OCI-LY3 (cell line): Measurements from ENCODE around the gene CHD5.

Experiments
- H2AFZ ChIP-seq: fragments of 200-600, 300-600 bp; shearing (Covaris generic); 2 replicates; pipeline ENCODE4 v1.6.0; 2014; ENCODE audit warnings: antibody characterized with exemption, low read depth, low read length
- H3K27ac ChIP-seq: fragments of 200-600, 300-600 bp; sonication (generic); 2 replicates; pipeline ENCODE4 v1.5.1; 2014; ENCODE audit warnings: mild to moderate bottlenecking, low read length, moderate library complexity, mixed read lengths
- H3K27me3 ChIP-seq: fragments of 200-600, 300-600 bp; sonication (generic); 2 replicates; pipeline ENCODE4 v1.6.1; 2014; ENCODE audit warnings: low read depth, low read length, mixed read lengths
- H3K36me3 ChIP-seq: fragments of 200-600, 300-600 bp; sonication (generic); replicated peaks from 2 replicates; pipeline ENCODE3; 2014; ENCODE audit warnings: low read depth, low read length, mixed read lengths
- H3K4me1 ChIP-seq: fragments of 300-600, 200-600 bp; sonication (generic); 2 replicates; pipeline ENCODE4 v1.6.1; 2014; ENCODE audit warnings: low read length, mixed read lengths
- H3K4me2 ChIP-seq: fragments of 200-600, 300-600 bp; sonication (generic); 2 replicates; pipeline ENCODE4 v1.6.1; 2014; ENCODE audit warnings: low read length, mixed read lengths
- H3K4me3 ChIP-seq: fragments of 300-600, 200-600 bp; sonication (generic); 2 replicates; pipeline ENCODE4 v1.5.1; 2014; ENCODE audit warnings: antibody characterized with exemption, mild to moderate bottlenecking, low read length, moderate library complexity
- H3K79me2 ChIP-seq: fragments of 300-600, 200-600 bp; shearing (Covaris generic); 2 replicates; pipeline ENCODE4 v1.6.1; 2014; ENCODE audit warnings: mild to moderate bottlenecking, low read length, mixed read lengths
- H3K9ac ChIP-seq: fragments of 300-600, 200-600 bp; shearing (Covaris generic); 2 replicates; pipeline ENCODE4 v1.6.0; 2014; ENCODE audit warnings: mild to moderate bottlenecking, low read length, moderate library complexity
- H3K9me3 ChIP-seq: fragments of 200-600, 300-600 bp; shearing (Covaris generic); 2 replicates; pipeline ENCODE4 v1.6.1; 2014; ENCODE audit warnings: low read length, mixed read lengths; ENCODE audit not compliant: insufficient read depth
- H4K20me1 ChIP-seq: fragments of 200-600, 300-600 bp; sonication (generic); 2 replicates; pipeline ENCODE4 v1.6.1; 2016; ENCODE audit warnings: low read length, mixed read lengths; ENCODE audit not compliant: insufficient read depth
- EZH2phosphoT487 ChIP-seq: fragments of 200-600 bp; shearing (Covaris generic); IDR thresholded peaks from 2 replicates; pipeline ENCODE4 v1.6.1; 2018; ENCODE audit warnings: antibody characterized with exemption, mixed run types, low read depth
- TF ChIP-seq, protein P1 (sequence below): fragments of 200-600, 300-600 bp; sonication (generic); IDR thresholded peaks from 2 replicates; pipeline ENCODE4 v1.5.1; 2014; ENCODE audit warnings: antibody characterized with exemption, low read length, low read depth

CHD5 gene

DNA sequence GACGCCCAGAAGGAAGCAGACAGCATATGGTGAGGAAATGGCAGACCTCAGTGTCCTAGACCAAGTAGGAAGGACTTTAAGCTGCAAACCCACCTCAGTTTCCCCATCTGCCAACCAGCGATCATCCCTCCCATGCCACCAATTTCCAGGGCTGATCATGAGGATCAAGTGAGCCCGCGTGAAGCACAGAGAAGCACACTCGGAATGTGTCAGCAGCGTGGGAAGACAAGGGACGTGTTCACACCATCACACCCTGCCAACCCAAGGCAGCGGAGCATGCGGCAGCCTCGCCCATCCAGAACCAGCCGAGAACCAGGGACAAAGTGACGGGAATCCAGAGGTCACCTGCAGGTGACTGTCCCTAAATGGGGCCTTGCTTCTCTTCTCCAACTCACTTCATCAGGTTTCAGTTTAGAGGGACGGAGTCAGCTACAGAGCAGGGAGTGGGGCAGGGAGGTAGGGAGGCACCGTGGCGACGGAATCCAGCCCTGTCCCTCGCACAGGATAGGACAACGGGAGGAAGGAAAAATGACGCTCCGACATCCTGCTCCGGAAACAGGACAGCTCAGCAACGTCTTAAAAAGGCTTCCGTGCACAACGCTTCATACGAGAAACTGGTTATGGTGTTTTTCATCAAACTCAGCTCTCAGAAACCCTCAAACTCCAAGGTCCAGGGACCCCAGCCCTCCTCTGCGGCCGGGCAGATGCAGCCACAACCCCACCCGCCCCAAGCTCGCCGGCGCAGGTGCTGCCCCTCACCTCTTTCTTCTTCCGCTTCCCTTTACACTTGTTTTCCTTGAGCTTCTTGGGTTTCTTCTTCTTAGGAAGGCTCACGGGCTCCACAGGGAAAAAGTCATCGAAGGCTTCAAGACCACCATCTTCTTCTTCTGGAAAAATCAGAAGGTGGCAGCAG lies 12.5 kb downstream of the CHD5 start:
- Histone ChIP-seq H3K4me2 (no peak overlapping the region), H3K27me3 (no peaks in the 10 kb centered on the region)
- TF ChIP-seq, protein P1, sequence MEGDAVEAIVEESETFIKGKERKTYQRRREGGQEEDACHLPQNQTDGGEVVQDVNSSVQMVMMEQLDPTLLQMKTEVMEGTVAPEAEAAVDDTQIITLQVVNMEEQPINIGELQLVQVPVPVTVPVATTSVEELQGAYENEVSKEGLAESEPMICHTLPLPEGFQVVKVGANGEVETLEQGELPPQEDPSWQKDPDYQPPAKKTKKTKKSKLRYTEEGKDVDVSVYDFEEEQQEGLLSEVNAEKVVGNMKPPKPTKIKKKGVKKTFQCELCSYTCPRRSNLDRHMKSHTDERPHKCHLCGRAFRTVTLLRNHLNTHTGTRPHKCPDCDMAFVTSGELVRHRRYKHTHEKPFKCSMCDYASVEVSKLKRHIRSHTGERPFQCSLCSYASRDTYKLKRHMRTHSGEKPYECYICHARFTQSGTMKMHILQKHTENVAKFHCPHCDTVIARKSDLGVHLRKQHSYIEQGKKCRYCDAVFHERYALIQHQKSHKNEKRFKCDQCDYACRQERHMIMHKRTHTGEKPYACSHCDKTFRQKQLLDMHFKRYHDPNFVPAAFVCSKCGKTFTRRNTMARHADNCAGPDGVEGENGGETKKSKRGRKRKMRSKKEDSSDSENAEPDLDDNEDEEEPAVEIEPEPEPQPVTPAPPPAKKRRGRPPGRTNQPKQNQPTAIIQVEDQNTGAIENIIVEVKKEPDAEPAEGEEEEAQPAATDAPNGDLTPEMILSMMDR = no peak
- no peak for TF ChIP-seq EZH2phosphoT487

DNA sequence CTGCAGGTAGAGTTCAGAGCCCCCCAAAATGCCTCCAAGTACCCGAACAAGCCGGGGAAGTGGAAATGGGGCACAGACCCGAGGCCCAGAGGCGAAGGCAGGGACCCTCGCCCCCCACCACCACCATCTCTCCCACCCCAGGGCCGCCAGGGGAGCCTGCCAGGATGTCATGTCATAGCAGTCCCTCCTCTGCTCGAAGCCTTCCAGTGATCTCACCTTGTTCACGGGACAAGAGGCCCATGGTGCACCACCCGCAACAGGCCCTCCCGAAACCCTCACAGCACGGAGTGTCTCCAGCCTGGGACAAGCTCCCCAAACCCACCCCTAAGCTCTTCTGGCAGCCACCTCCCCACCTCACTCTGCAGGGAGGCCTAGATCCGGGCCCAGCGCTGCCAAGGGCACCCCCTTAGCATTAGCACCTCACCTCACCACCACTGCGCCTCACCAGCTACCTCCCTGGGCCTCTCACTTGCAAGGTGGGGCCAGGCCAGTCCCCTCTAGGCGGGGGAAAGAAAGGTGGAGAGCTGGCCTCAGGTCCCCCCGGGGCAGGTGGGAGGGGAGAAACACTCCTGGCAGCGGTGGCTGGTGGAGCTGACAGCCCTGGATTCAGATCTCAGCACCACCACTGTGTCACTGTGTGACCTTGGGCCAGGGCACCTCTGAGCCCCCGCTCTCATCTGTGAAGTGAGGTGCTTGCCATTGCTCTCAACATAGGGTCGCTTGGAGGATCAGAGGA lies 13.3 kb downstream of the CHD5 start:
- no peaks in the 10 kb centered on the region for H3K9me3 ChIP-seq
- H3K4me2 ChIP-seq = no peak overlapping the region

More for the DNA sequence above, 12.5 kb downstream of the CHD5 start:
- Histone ChIP-seq H4K20me1 (no peaks in the 10 kb centered on the region), H3K9ac (no peak overlapping the region), H3K4me3 (no peak overlapping the region), H2AFZ (no peak overlapping the region), H3K9me3 (no peaks in the 10 kb centered on the region), H3K4me1 (peaks cover 13% of the 10 kb centered on the region), H3K36me3 (no peaks in the 10 kb centered on the region), H3K27ac (no peak overlapping the region), H3K79me2 (no peaks in the 10 kb centered on the region)

DNA sequence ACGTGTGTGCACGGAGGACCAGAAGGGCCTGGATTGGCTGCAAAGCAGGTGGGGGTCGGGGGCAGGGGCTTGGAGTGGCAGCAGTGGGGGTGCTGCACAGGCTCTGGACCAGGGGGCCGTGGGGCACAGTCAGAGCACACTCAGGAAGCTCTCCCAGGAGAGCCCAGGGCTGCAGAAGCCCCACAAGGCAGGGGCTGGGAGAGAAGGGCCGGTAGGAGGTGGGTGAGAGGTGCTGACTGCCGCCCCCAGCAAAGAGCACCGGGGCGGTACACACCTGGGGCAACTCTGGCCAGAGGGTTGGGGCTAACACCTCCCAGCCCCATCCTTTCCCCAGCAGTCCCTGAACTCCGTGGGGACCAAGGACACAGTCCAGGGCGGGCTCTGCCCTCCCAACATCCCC lies 13.9 kb downstream of the CHD5 start:
- no peaks in the 10 kb centered on the region for H3K9me3 ChIP-seq
- TF ChIP-seq, protein P1 = no peak
- TF ChIP-seq EZH2phosphoT487 = no peak
- no peak overlapping the region for H3K9ac ChIP-seq
- no peaks in the 10 kb centered on the region for H3K36me3 ChIP-seq
- peaks cover 10% of the 10 kb centered on the region for H3K4me1 ChIP-seq
- no peak overlapping the region for H3K27ac ChIP-seq
- H4K20me1 ChIP-seq = no peaks in the 10 kb centered on the region
- H2AFZ ChIP-seq = no peak overlapping the region
- no peaks in the 10 kb centered on the region for H3K79me2 ChIP-seq
- H3K4me2 ChIP-seq = no peak overlapping the region
- H3K4me3 ChIP-seq = no peak overlapping the region
- H3K27me3 ChIP-seq = no peaks in the 10 kb centered on the region

More for the DNA sequence above, 13.3 kb downstream of the CHD5 start:
- no peaks in the 10 kb centered on the region for H3K36me3 ChIP-seq
- TF ChIP-seq EZH2phosphoT487 = no peak
- TF ChIP-seq, protein P1 = no peak
- no peaks in the 10 kb centered on the region for H3K27me3 ChIP-seq
- H3K4me3 ChIP-seq = no peak overlapping the region
- peaks cover 13% of the 10 kb centered on the region for H3K4me1 ChIP-seq
- no peak overlapping the region for H3K9ac ChIP-seq
- no peak overlapping the region for H3K27ac ChIP-seq
- H4K20me1 ChIP-seq = no peaks in the 10 kb centered on the region
- no peak overlapping the region for H2AFZ ChIP-seq
- no peaks in the 10 kb centered on the region for H3K79me2 ChIP-seq

DNA sequence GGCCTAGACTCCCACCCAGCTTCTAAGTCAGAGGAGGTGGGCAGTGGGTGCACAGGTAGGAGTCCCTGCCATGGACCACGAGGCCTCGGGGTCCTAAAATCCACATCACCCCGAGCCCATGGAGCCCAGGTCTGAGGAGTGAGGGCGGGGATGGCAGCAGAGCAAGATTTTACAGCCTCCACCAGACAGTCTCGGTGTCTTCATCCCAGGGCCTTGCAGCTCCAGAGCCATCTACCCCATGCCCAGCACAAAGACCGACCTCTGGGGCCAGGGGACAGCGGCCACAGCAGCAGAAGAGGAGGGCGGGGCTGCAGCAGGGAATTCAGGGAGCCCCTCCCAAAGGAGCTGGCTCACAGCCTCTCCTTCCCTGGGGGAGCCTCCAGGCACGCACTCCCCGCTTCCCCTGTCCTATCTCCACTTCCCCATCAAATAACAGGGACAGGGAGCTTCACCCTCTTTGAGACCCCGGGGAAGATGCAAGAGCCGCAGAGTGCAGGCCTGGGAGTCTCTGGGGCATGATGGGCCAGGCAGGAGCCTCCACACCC lies 14.6 kb downstream of the CHD5 start:
- no peaks in the 10 kb centered on the region for H3K9me3 ChIP-seq
- no peak overlapping the region for H3K27ac ChIP-seq
- H3K4me1 ChIP-seq = peaks cover 3% of the 10 kb centered on the region
- no peaks in the 10 kb centered on the region for H4K20me1 ChIP-seq
- H3K79me2 ChIP-seq = no peaks in the 10 kb centered on the region
- no peak overlapping the region for H3K4me2 ChIP-seq
- no peak overlapping the region for H3K4me3 ChIP-seq
- no peak overlapping the region for H2AFZ ChIP-seq
- H3K27me3 ChIP-seq = no peaks in the 10 kb centered on the region
- H3K36me3 ChIP-seq = no peaks in the 10 kb centered on the region
- no peak for TF ChIP-seq EZH2phosphoT487
- TF ChIP-seq, protein P1 = no peak
- no peak overlapping the region for H3K9ac ChIP-seq
